ENCODE data around the gene KLHL26.

Gene KLHL26

GRCh38 chr19:18651300-18651699, 14.5 kb downstream of the KLHL26 start:
- H3K9me2 ChIP-seq (replicated peaks; ENCODE audit: low read depth, low read length): no peaks in the 10 kb centered on the region
- H3K27me3 ChIP-seq (ENCODE audit: insufficient read depth, low read length, poor library complexity, severe bottlenecking): no peaks in the 10 kb centered on the region
- H3F3A ChIP-seq (ENCODE audit: low read depth): no peaks in the 10 kb centered on the region
- no peaks in the 10 kb centered on the region for H3K9me3 ChIP-seq (ENCODE audit: insufficient read depth, low read depth, low read length)
- TF ChIP-seq CTCF (conservative IDR thresholded peaks at IDR 0.05; ENCODE audit: low read length) (no peak), EZH2phosphoT487 (IDR thresholded peaks at IDR 0.05; ENCODE audit: borderline replicate concordance) (no peak)
- no peak overlapping the region for H2AFZ ChIP-seq (ENCODE audit: low read length)
- H3K4me2 ChIP-seq (ENCODE audit: low read depth, low read length, poor library complexity, severe bottlenecking): no peak overlapping the region
- H4K20me1 ChIP-seq (ENCODE audit: insufficient read depth, low read length, poor library complexity, severe bottlenecking): no peaks in the 10 kb centered on the region
- H3K4me3 ChIP-seq (ENCODE audit: low read length, poor library complexity, severe bottlenecking): no peak overlapping the region
- no peaks in the 10 kb centered on the region; the same call in 1 of the 2 replicates for H3K36me3 ChIP-seq (ENCODE audit: insufficient read depth, low read length)
- no peaks in the 10 kb centered on the region for H3K79me2 ChIP-seq (ENCODE audit: insufficient read depth, low read length)
- H3K9ac ChIP-seq (ENCODE audit: low read depth, low read length, poor library complexity, severe bottlenecking): no peak overlapping the region
- no peaks in the 10 kb centered on the region for H3K4me1 ChIP-seq (ENCODE audit: insufficient read depth, low read length, poor library complexity, severe bottlenecking)

GRCh38 chr19:18651733-18652132, 14.9 kb downstream of the KLHL26 start:
- Histone ChIP-seq H3K9me3 (ENCODE audit: insufficient read depth, low read depth, low read length) (no peaks in the 10 kb centered on the region), H2AFZ (ENCODE audit: low read length) (no peak overlapping the region), H3K4me1 (ENCODE audit: insufficient read depth, low read length, poor library complexity, severe bottlenecking) (no peaks in the 10 kb centered on the region), H3K9ac (ENCODE audit: low read depth, low read length, poor library complexity, severe bottlenecking) (no peak overlapping the region), H3K9me2 (replicated peaks; ENCODE audit: low read depth, low read length) (no peaks in the 10 kb centered on the region), H3K4me2 (ENCODE audit: low read depth, low read length, poor library complexity, severe bottlenecking) (no peak overlapping the region), H3F3A (ENCODE audit: low read depth) (no peaks in the 10 kb centered on the region), H3K4me3 (ENCODE audit: low read length, poor library complexity, severe bottlenecking) (no peak overlapping the region), H3K36me3 (ENCODE audit: insufficient read depth, low read length) (no peaks in the 10 kb centered on the region; the same call in 1 of the 2 replicates), H3K27me3 (ENCODE audit: insufficient read depth, low read length, poor library complexity, severe bottlenecking) (no peaks in the 10 kb centered on the region), H4K20me1 (ENCODE audit: insufficient read depth, low read length, poor library complexity, severe bottlenecking) (no peaks in the 10 kb centered on the region), H3K79me2 (ENCODE audit: insufficient read depth, low read length) (no peaks in the 10 kb centered on the region)
- TF ChIP-seq CTCF (conservative IDR thresholded peaks at IDR 0.05; ENCODE audit: low read length): no peak
- no peak for TF ChIP-seq EZH2phosphoT487 (IDR thresholded peaks at IDR 0.05; ENCODE audit: borderline replicate concordance)

- H3K4me1 ChIP-seq (ENCODE audit: insufficient read depth, low read length, poor library complexity, severe bottlenecking): no peaks in the 10 kb centered on the region
- no peaks in the 10 kb centered on the region for H3K9me3 ChIP-seq (ENCODE audit: insufficient read depth, low read depth, low read length)
- TF ChIP-seq EZH2phosphoT487 (IDR thresholded peaks at IDR 0.05; ENCODE audit: borderline replicate concordance): no peak
- no peak for TF ChIP-seq CTCF (conservative IDR thresholded peaks at IDR 0.05; ENCODE audit: low read length)
- no peaks in the 10 kb centered on the region; the same call in 1 of the 2 replicates for H3K36me3 ChIP-seq (ENCODE audit: insufficient read depth, low read length)
- H4K20me1 ChIP-seq (ENCODE audit: insufficient read depth, low read length, poor library complexity, severe bottlenecking): no peaks in the 10 kb centered on the region
- no peak overlapping the region for H3K4me2 ChIP-seq (ENCODE audit: low read depth, low read length, poor library complexity, severe bottlenecking)
- no peak overlapping the region for H3K9ac ChIP-seq (ENCODE audit: low read depth, low read length, poor library complexity, severe bottlenecking)
- H3K4me3 ChIP-seq (ENCODE audit: low read length, poor library complexity, severe bottlenecking): no peak overlapping the region
- no peaks in the 10 kb centered on the region for H3K9me2 ChIP-seq (replicated peaks; ENCODE audit: low read depth, low read length)
- no peak overlapping the region for H2AFZ ChIP-seq (ENCODE audit: low read length)
- H3K27me3 ChIP-seq (ENCODE audit: insufficient read depth, low read length, poor library complexity, severe bottlenecking): no peaks in the 10 kb centered on the region
- H3F3A ChIP-seq (ENCODE audit: low read depth): no peaks in the 10 kb centered on the region
- H3K79me2 ChIP-seq (ENCODE audit: insufficient read depth, low read length): peaks cover 3% of the 10 kb centered on the region; the same call in 1 of the 2 replicates
These were observed 17.0 kb downstream of the KLHL26 start for GRCh38 chr19:18653853-18654252.

All from Loucy (cell line).